Measurements from ENCODE around the gene GREB1. TPM values are rescaled to one million over a fixed set of nuclear protein-coding genes. Genes with fewer than 3 reads are reported as not detected.

Gene GREB1
- total RNA-seq, 4 donors from 2014 or later, result 3.1 to 8.8 (median 6.5) TPM

GRCh38 chr2:11569636-11570035, 35.8 kb downstream of the GREB1 start:
- no peak overlapping the region for H3K4me3 ChIP-seq
- no peak overlapping the region for H3K27ac ChIP-seq
- WGBS, 2 donors (ENCODE audit: low coverage in 1 of 2), result 88% methylated on average over 7 of the region's 7 CpGs; no CpG with 5 or more reads in 1 of the 2 donors
- no peaks in the 10 kb centered on the region for H3K9me3 ChIP-seq
- H3K27me3 ChIP-seq, result peaks cover 5% of the 10 kb centered on the region
- H3K4me1 ChIP-seq, result peaks cover 0 to 17% (median 2%) of the 10 kb centered on the region in 3 donors
- ATAC-seq, result no peak
- TF ChIP-seq, protein P1, sequence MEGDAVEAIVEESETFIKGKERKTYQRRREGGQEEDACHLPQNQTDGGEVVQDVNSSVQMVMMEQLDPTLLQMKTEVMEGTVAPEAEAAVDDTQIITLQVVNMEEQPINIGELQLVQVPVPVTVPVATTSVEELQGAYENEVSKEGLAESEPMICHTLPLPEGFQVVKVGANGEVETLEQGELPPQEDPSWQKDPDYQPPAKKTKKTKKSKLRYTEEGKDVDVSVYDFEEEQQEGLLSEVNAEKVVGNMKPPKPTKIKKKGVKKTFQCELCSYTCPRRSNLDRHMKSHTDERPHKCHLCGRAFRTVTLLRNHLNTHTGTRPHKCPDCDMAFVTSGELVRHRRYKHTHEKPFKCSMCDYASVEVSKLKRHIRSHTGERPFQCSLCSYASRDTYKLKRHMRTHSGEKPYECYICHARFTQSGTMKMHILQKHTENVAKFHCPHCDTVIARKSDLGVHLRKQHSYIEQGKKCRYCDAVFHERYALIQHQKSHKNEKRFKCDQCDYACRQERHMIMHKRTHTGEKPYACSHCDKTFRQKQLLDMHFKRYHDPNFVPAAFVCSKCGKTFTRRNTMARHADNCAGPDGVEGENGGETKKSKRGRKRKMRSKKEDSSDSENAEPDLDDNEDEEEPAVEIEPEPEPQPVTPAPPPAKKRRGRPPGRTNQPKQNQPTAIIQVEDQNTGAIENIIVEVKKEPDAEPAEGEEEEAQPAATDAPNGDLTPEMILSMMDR (IDR thresholded peaks at IDR 0.05), result no peak
- no peak for TF ChIP-seq EP300 (IDR thresholded peaks at IDR 0.05)
- TF ChIP-seq POLR2A (IDR thresholded peaks at IDR 0.05), result no peak
- TF ChIP-seq POLR2AphosphoS5 (IDR thresholded peaks at IDR 0.05), result no peak
- no peaks in the 10 kb centered on the region for H3K36me3 ChIP-seq

- no peaks in the 10 kb centered on the region for H3K9me3 ChIP-seq
- 49 to 61% methylated on average over 7 of the region's 7 CpGs for WGBS, 2 donors (ENCODE audit: low coverage in 1 of 2)
- peak overlapping the region in 1 of 4 donors; percentile 3 for H3K27ac ChIP-seq
- no peaks in the 10 kb centered on the region for H3K36me3 ChIP-seq
- peaks cover 2% of the 10 kb centered on the region for H3K27me3 ChIP-seq
- H3K4me3 ChIP-seq, result no peak overlapping the region
- peaks cover 0 to 24% (median 2%) of the 10 kb centered on the region in 3 donors for H3K4me1 ChIP-seq
- ATAC-seq, result peak; percentile 72
- TF ChIP-seq POLR2A (IDR thresholded peaks at IDR 0.05) (no peak), POLR2AphosphoS5 (IDR thresholded peaks at IDR 0.05) (peak; percentile 52)
Measured at GRCh38 chr2:11571170-11571569, 37.3 kb downstream of the GREB1 start.

DNA sequence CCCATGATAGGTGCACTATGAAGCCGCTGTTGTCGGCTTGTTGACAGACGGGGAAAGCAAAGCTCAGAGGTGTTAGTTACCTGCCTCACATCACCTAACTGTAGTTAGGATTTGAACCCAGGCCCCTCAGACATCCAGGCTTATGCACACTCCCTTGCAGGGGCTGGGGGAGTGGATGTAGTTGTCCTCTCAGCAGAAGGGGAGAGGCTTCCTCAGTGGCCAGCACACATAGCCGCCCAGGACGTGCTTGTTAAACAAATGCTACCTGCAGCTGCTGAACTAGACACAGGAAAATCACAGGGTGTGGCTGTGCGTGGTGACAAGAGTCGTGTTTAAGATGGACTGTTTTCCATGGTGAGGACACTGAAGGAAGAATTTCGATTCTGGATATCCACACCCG, 39.2 kb downstream of the GREB1 start:
- no peaks in the 10 kb centered on the region for H3K9me3 ChIP-seq
- no peak overlapping the region for H3K4me3 ChIP-seq
- peaks cover 0 to 24% (median 2%) of the 10 kb centered on the region in 3 donors for H3K4me1 ChIP-seq
- ATAC-seq, result no peak
- H3K27me3 ChIP-seq, result no peaks in the 10 kb centered on the region
- H3K27ac ChIP-seq, result peak overlapping the region in 1 of 4 donors; percentile 41
- H3K36me3 ChIP-seq, result no peaks in the 10 kb centered on the region
- TF ChIP-seq EP300 (IDR thresholded peaks at IDR 0.05), result no peak
- TF ChIP-seq, protein P1 (IDR thresholded peaks at IDR 0.05), result no peak
- TF ChIP-seq POLR2AphosphoS5 (IDR thresholded peaks at IDR 0.05), result no peak
- no peak for TF ChIP-seq POLR2A (IDR thresholded peaks at IDR 0.05)
- 80 to 93% methylated on average over 1 to 4 of the region's 9 CpGs for WGBS, 2 donors (ENCODE audit: low coverage in 1 of 2)

DNA sequence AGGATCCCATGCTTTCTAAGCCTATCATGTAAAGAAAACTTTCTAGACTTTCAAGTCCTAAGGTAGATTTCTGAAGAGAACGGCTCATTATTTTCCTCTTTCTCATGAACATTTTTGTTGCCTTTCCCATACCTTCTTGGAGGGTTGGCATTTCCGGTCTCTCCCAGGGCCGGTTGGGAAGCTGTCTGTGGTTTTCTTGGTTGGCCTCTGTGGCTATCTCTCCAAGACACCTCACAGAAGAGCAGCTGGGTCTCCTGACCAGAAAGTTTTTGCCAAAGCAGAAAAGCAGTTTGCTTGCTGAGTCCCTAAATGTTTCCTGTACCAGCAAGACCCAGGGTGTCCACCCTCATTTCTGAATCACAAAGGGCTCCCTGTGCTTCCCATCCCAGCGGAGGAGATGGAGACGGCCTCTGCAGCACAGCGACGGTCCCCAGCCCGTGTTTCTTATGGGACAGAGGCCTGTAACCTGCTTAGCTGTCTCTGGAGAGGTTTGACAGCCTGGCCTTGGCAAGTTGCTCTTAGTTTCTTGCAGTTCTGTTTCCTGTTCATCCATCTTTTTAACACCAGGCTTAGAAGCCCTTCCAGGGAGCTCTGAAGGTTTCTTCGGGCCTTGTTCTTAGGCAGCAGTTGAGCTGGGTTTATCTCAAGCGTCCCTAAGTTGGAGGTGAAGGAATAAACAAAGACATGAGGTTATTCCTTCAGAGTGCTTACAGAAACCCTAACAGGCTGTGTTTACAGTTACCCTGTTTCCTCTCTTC, 39.8 kb downstream of the GREB1 start:
- no peak for TF ChIP-seq POLR2AphosphoS5 (IDR thresholded peaks at IDR 0.05)
- TF ChIP-seq POLR2A (IDR thresholded peaks at IDR 0.05), result no peak
- no peak for TF ChIP-seq EP300 (IDR thresholded peaks at IDR 0.05)
- TF ChIP-seq, protein P1 (IDR thresholded peaks at IDR 0.05), result no peak
- H3K27ac ChIP-seq, result peak overlapping the region in 3 of 4 donors; percentile 41 to 59 (median 52)
- 35 to 52% methylated on average over 4 to 7 of the region's 10 CpGs for WGBS, 2 donors (ENCODE audit: low coverage in 1 of 2)

DNA sequence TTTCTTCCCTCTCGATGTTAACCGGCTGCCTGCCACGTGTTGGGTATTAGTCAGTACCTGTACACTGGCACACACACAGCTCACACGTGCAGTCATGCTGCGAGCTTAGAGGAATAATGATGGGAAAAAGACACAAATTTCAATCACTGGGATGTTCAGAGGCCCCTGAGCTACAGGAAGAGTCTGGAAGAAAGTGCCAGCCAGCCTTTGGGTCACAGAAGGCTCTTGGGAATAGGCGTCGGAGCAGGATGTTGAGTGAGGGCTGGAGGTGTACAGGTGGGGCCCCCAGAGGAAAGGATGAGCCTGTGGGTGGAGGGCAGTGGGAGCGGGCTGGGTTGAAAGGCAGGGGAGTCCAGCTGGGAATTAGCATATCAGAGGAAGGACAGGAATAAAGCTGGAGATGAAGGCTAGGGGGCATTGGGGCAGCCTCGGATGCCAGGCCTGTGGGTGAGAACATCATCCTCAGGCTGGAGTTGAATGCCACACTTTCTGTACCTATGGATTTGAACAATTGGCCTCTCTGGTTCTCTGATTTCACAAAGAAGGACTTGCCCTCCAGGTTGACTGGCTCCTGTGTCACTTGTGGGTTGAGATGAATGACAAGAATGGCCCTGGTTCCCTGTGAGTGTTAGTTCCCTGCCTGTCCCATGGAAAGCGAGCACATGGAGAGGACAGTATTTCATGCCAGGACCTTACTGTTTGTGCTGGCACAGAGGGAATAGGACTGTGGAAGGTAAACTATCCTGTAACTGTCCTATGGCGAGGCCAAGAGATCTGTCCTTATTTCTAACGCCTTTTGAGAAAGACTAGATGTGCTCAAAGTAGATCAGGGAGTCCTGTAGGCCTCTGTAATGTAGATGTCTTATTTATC, 40.6 kb downstream of the GREB1 start:
- WGBS, 2 donors (ENCODE audit: low coverage in 1 of 2), result 25 to 60% methylated on average over 6 to 10 of the region's 12 CpGs
- H3K27me3 ChIP-seq, result no peaks in the 10 kb centered on the region
- H3K27ac ChIP-seq, result peak overlapping the region in 3 of 4 donors; percentile 41 to 59 (median 52)
- ATAC-seq, result no peak
- H3K4me3 ChIP-seq, result no peak overlapping the region
- H3K36me3 ChIP-seq, result no peaks in the 10 kb centered on the region
- TF ChIP-seq, protein P1 (IDR thresholded peaks at IDR 0.05), result no peak
- TF ChIP-seq POLR2AphosphoS5 (IDR thresholded peaks at IDR 0.05) (no peak), EP300 (IDR thresholded peaks at IDR 0.05) (no peak), POLR2A (IDR thresholded peaks at IDR 0.05) (no peak)
- H3K9me3 ChIP-seq, result no peaks in the 10 kb centered on the region
- H3K4me1 ChIP-seq, result peaks cover 0 to 24% (median 2%) of the 10 kb centered on the region in 3 donors

More for the DNA sequence above, 39.8 kb downstream of the GREB1 start:
- Histone ChIP-seq H3K4me3 (no peak overlapping the region), H3K27me3 (no peaks in the 10 kb centered on the region), H3K9me3 (no peaks in the 10 kb centered on the region), H3K4me1 (peaks cover 0 to 24% (median 2%) of the 10 kb centered on the region in 3 donors), H3K36me3 (no peaks in the 10 kb centered on the region)
- ATAC-seq, result no peak

Data from gastroesophageal sphincter (tissue), 4 donors.